Ureter (tissue), 1 donor: ENCODE data around the gene FRRS1. TPM values are rescaled to one million over a fixed set of nuclear protein-coding genes. Genes with fewer than 3 reads are reported as not detected.

ENCODE experiments used
- DNase-seq: peaks from one replicate; pipeline ENCODE4 v3.0.0-alpha.2; 2020; ENCODE audit warnings: low spot score
- total RNA-seq: library from RNA; stranded (reverse); gene quantifications from one replicate; pipeline ENCODE4 v1.2.4, GENCODE V29; 2023
- donor health status: DM: yes; HTN: yes; CAD: no.

The FRRS1 gene
- total RNA-seq, 1 donor from 2014 or later, result 16.3 TPM

GRCh38 chr1:99728494-99729235 is 37.8 kb downstream of the FRRS1 start:
- DNase-seq, result no peak

DNA sequence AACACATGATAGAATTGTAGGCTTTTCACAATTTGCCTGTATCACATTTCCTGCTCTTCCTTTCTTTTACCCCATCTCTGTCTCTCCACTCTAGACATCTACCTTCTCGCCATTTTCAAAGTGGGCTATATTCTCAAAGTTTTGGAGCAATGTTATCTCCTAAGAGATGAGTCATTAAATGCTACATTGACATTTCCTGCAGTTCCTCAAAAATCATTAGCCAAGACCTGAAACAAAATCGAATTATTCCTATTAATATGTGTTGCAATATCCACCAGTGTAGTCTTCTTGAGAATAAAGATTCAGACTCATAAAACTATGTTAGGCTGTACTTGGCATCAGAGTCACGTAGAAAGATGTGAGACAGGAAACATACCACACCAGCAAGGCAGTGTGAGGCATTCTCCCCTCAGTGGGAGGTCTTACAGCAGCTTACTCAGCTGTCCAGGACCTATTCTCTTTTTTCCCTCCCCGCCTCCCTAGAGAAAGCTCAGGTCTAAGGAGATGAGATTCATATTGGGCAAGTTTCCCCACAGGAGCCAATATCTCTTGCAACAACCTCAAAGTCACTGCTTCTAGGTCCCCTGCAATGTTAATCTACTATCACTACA is 38.8 kb downstream of the FRRS1 start:
- DNase-seq, result no peak

DNA sequence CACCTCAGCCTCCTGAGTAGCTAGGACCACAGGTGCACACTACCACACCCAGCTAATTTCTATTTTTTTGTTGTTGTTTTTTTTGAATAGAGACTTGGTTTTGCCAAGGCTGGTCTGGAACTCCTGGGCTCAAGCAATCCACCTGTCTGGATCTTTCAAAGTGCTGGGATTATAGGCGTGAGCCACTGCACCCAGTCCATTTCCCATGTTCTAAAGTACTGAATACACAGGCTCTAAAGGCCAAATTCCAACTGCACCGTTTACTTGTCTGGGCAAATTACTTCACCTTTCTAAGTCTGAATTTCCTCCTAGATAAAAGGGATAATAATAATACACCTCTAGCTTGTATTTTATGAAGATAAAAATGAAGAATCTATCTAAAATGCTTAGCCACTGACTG is 39.6 kb downstream of the FRRS1 start:
- no peak for DNase-seq

- no peak for DNase-seq
Measured at GRCh38 chr1:99726407-99726806, 40.0 kb downstream of the FRRS1 start.

GRCh38 chr1:99725996-99726395 is 40.4 kb downstream of the FRRS1 start:
- no peak for DNase-seq

DNA sequence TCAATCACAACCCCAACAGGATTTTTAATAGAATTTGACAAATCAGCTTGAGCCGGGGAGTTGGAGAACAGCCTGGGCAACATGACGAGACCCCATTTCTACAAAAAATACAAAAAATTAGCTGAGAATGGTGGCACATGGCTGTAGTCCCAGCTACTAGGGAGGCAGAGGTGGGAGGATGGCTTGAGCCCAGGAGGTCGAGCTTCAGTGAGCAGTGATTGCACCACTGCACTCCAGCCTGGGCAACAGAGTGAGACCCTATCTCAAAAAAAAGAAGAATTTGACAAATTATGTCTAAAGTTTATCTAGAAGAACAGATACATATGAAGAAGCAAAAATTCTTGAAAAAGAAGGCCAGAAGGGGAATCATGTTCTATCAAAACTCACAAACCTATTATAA is 43.2 kb downstream of the FRRS1 start:
- DNase-seq, result no peak

DNA sequence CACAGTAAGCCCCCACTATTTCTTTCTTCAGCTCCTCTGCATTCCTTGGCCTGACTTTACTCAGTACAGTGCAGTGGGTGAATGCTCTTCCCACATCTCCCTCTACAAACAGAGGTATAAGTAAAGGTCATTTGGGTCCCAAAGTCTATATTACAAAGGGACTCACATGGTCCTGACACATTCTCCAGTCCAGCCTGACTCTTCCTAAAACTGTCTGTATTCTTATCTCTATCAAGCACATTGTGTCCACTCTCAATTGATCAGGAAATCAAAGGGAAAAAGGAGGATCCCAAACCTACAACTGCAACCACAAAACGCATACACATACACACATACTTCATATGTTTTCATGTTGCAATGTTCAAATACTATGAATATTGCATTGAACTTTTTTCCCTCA is 49.4 kb downstream of the FRRS1 start:
- DNase-seq, result no peak

DNA sequence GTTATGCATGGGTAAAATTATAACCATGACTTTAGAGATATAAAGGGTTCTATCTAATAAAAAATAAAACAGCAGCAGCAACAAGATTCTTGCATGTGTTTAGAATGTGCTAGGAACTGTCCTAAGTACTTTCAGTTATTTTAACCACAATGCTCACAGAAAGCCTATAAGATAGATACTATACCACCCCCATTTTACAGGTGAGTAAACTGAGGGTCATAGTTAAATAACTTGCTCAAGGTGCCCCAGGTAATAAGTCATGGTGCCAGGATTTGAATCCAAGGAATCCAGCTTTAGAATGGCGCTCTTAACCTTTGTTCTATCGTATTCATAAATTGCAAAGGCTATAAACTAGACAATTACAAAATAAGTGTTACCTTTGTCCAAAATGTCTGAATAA is 53.4 kb downstream of the FRRS1 start:
- no peak for DNase-seq

- DNase-seq, result no peak
Measured at GRCh38 chr1:99710994-99711393, 55.4 kb downstream of the FRRS1 start.

DNA sequence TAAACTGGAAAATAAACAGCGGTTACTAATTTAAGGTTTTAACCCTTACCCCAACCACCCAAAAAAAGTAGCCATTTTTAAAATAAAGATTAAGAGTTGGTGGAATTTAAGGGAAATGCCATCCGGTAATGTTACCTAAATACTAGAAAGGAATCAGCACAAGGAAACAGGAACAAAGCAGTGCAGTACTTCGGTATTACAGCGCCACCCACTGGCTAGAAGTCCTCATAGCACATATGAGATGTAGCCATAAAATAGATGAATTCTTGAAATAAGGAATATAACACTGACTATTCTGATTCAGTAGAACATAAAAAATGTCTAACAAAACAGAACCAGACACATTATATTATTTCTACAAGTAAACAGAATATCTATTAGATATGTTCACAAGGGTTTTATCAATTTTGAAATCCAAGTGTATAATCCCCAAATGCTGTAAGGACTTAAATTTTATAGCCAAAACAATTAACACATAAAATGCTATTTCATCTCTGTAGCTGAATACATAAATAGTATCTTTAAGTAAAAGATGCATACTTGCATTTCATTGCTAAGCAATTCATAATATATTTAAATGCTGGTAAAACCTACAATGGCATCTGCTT is 58.8 kb downstream of the FRRS1 start:
- peak; percentile 68 for DNase-seq

DNA sequence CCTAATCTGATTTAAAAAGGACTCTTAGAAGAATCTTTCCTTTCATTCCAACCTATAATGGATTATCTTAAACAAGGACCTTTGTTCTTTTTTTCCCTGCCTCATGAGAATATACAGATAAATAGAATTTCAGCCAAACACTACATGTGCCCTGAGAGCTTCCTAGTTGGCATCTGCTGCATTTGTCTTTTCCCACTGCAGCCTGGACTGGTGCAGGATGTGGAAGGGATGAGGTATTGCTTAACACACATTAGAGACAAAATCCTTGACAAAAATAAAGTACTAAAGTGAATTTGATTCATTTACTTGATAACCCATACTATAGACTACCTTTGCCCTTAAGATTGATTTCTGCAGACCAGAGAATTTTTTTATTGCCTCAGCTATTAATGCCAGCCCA is 61.0 kb downstream of the FRRS1 start:
- no peak for DNase-seq

DNA sequence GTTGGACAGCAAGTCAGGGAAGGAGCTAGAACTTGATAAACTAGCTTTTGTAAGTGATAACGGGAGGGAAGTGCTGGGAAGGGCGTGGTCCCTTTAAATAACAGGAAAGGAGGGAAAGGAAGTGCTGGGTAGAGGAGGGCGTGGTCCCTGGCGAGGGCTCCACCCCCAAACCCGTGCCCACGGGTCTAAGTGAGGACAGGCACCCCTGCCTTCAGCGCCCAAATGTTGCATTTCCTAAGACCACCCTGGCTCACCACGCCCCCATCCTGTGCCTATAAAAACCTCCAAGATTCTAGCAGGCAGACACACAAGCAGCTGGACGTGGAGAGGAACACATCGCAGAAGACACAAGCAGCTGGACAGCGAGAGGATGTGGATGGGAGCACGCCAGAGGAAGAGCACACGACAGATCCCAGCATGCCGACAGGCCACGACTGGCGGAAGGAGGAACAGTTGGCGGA is 62.0 kb downstream of the FRRS1 start:
- no peak for DNase-seq

GRCh38 chr1:99702221-99702620 is 64.2 kb downstream of the FRRS1 start:
- DNase-seq, result no peak

GRCh38 chr1:99700020-99700419 is 66.4 kb downstream of the FRRS1 start:
- DNase-seq, result no peak

- no peak for DNase-seq
Measured at GRCh38 chr1:99697580-99697979, 68.9 kb downstream of the FRRS1 start.

DNA sequence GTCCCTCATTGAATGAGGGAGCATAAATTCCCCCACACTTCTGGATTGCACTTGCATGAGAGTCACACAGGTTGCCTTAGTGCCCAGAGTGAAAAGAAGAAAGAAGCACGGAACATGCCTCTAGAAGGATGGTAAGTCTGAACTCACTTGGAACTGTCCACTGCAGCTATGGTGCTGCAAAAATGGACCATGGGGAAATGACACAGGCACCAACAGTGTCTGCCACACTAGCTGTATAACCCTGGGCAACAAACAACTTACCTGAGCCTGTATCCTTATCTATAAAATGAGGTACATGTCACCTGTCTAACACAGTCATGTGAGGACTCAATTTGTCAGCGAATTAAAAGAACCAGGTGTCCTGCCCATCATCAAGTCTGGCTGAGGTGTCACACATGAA is 69.8 kb downstream of the FRRS1 start:
- DNase-seq, result no peak

DNA sequence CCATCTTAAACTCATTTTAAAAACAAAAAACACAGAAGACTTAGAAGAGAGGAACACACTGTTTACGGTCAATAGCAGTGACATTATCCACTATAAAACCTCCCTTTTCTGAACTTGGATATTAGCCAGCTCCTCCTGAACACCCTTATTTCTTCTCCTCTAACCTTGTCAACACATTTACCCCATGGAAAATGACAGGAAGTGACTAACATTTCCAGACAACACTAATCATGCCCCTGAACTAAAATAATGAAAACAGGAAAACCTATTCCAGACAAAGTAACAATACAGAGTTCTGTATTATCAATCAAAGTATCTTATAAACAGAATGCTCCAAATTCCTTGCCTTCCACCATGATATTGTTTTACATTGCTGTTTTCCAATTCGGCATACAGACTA is 75.3 kb downstream of the FRRS1 start:
- no peak for DNase-seq

DNA sequence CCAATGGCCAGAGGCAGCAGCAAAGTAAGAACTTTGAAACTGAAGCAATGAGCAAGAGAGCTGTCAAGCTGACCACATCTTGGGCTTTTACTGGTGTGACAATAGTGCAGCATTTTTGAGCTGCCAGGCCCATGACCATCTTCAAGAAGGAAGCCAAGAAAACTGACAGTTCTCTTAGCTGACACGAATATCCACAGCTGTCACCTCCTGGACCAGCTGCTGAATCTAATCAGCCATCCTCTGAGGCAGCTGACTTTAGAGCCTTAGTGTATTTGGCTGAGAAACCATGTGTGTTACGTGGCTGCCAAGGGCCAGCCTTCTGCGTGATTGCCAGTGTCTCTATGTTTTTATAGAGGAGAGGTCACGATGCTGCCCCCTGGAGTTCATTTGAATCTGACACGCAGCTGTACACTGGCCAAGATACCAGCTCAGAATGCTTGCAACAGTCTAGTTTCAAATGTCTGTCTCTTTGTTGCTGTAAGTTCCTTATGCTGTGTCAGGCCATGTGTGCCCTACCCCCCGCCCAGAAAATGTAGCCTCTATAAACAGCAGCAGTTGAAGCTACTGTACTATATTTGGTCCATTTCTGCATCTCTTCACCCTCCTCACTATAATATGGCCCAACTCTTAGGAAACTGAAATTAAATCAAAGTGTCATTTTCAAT is 80.8 kb downstream of the FRRS1 start:
- peak; percentile 68 for DNase-seq

DNA sequence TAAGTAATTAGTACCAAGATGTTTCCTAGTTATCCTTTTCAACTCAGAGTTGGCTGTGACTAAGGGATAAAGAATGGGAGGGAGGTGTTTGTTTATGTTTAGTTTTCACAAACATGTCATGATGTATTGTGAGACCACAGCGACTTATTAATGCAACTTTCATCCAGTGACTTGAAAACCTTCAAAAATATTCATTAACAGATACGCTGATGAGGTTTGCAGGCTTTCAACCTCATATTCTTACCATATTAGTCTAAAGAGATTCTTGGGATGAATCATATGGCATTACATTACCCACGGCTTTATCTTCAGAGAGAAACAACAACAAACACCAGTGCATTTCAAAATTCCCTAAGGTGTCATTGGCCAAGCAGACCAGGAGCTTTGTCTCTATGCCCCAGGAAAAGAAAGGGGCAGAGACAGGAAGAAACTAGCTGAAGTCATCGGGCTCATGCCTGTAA is 84.1 kb downstream of the FRRS1 start:
- no peak for DNase-seq

DNA sequence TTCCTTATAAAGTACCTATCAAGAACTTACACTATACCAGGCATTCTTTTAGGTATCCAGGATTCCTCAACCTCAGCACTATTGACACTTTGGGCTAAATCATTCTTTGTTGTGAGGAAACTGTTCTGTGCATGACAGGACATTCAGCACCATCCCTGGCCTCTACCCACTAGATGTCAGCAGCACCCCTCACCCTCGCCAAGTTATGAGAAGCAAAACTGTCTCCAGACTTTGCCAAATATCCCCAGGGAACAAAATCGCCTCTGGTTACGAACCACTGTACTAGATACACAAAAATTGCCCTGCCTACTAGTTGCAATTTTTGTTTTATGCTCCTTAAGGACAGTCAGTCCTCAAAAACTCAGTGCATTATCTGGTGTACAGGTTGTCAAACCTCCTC is 84.9 kb downstream of the FRRS1 start:
- no peak for DNase-seq

DNA sequence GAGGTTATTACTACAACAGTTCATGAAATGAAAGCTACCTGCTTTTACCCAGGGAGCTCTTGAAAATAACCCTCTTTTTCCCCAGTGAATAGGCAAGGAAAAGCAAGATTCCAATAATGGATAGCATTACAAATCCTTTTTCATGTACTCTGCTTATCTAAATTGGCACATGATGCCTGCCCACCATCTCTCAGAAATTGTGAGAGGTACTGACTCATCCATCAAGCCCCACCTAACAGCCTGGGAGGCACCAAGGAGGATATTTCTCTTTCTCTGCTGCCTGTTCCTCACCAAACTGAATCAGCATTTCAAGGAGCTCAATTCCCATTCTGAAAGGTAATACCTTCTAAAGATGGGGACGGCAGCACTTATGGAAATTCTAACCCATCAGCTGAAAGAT is 86.2 kb downstream of the FRRS1 start:
- DNase-seq, result no peak

GRCh38 chr1:99677416-99677815 is 89.0 kb downstream of the FRRS1 start:
- no peak for DNase-seq

GRCh38 chr1:99676876-99677275 is 89.6 kb downstream of the FRRS1 start:
- DNase-seq, result no peak
